GM19035 (cell line): ENCODE data around the gene SH3D21.

Experiments
- ATAC-seq: cut with Tn5 transposase; IDR thresholded peaks from one replicate; pipeline ENCODE4 v1.9.1; 2021; ENCODE audit not compliant: unreplicated experiment

SH3D21 gene

GRCh38 chr1:36306210-36306901 is at the start of gene SH3D21:
SH3D21 (plus strand) TSS chr1:36306368; CDS start chr1:36306421, 53 bp downstream.
- ATAC-seq = peak; percentile 37

GRCh38 chr1:36256558-36257374 is 49.4 kb upstream of the SH3D21 start:
- no peak for ATAC-seq

- no peak for ATAC-seq
Observed at GRCh38 chr1:36257375-36257767, 48.8 kb upstream of the SH3D21 start.

GRCh38 chr1:36258960-36259344 is 47.2 kb upstream of the SH3D21 start:
- no peak for ATAC-seq

- ATAC-seq = no peak
Observed at GRCh38 chr1:36268981-36269380, 37.2 kb upstream of the SH3D21 start.

GRCh38 chr1:36269408-36269838 is 36.7 kb upstream of the SH3D21 start:
- no peak for ATAC-seq

GRCh38 chr1:36273024-36273423 is 33.1 kb upstream of the SH3D21 start:
- no peak for ATAC-seq

- ATAC-seq = no peak
Observed at GRCh38 chr1:36274201-36274600, 32.0 kb upstream of the SH3D21 start.

- ATAC-seq = no peak
Observed at GRCh38 chr1:36276688-36277087, 29.5 kb upstream of the SH3D21 start.

GRCh38 chr1:36279110-36279788 is 26.9 kb upstream of the SH3D21 start:
- ATAC-seq = no peak

GRCh38 chr1:36279789-36280296 is 26.3 kb upstream of the SH3D21 start:
- no peak for ATAC-seq

GRCh38 chr1:36284061-36284460 is 22.1 kb upstream of the SH3D21 start:
- ATAC-seq = no peak

GRCh38 chr1:36284517-36284916 is 21.7 kb upstream of the SH3D21 start:
- no peak for ATAC-seq

- no peak for ATAC-seq
Observed at GRCh38 chr1:36285443-36286101, 20.6 kb upstream of the SH3D21 start.

- ATAC-seq = no peak
Observed at GRCh38 chr1:36286802-36287201, 19.4 kb upstream of the SH3D21 start.

- ATAC-seq = no peak
Observed at GRCh38 chr1:36287595-36287994, 18.6 kb upstream of the SH3D21 start.

- no peak for ATAC-seq
Observed at GRCh38 chr1:36295390-36295789, 10.8 kb upstream of the SH3D21 start.

- no peak for ATAC-seq
Observed at GRCh38 chr1:36297062-36297461, 9.1 kb upstream of the SH3D21 start.

GRCh38 chr1:36298640-36299039 is 7.5 kb upstream of the SH3D21 start:
- no peak for ATAC-seq

- ATAC-seq = no peak
Observed at GRCh38 chr1:36300526-36300925, 5.6 kb upstream of the SH3D21 start.

- ATAC-seq = no peak
Observed at GRCh38 chr1:36301220-36301619, 4.9 kb upstream of the SH3D21 start.
